Measurements from ENCODE around the gene BBS10.
"Not testable (repeated sequence)": the region's sequence is repeated elsewhere in the genome, so short reads cannot be mapped to it uniquely, and the experiment has no call there.

The BBS10 gene

DNA sequence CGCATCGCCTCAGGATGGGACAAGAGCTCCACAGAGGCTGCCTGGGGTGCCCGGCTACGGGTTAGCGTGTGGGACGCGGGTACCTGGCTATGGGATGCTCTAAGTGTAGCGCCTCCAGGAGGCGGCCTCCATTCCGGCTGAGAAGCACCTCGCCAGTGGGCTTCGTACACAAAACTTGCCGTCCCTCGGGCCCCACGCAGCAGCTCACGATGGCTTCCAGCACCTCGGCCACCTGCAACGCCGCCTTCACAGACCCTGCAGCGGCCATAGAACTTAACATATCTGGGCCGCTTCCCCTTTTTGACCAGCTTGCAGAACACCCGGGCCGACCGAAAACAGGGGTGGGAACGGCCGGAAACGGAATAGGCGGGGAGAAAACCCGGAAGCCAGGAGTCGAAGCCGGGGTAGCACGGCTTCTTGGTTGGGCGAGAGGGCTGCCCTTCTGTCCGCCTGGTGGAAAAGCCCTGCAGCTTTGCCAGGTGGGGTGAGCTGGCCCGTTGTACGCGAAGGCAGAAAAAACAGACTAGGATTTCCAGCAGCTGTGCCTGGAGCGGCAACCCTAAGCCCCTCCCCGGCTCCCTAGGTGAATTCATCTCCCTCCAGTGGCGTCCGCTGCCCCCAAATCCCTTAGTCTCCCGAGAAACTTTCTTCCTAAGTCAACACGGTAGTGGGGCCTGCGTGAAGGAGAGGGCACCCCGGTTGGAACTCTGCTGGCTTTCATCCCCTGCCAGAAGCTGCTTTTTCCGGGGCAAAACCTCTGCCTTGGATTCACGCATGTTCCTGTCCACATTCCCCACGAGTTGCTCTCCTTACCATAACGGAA, at the start of gene BBS10:
TSS of gene BBS10 (minus strand) at position 337 of the 823 bp plus-strand sequence. CDS start at position 280, 57 bp downstream.
- peak; percentile 97 for DNase-seq (ENCODE audit: low spot score)

DNA sequence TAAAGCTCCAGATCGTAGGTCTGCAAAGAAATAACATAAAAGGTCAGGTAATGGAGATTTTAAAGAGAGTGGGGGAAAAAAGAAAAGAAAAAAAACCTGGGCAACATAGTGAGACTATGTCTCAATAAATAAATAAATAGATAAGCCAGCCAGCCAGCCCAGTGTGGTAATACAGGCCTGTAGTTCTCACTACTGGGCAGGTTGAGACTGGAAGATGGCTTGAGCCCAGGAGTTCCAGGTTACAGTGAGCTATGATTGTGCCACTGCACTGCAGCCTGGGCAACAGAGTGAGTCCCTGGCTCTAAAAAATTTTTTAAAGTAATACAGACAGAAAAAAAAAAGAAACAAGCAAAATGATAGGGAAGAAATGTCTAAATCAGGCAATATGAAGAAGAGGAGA, 43.2 kb upstream of the BBS10 start:
- DNase-seq (ENCODE audit: low spot score): no peak

DNA sequence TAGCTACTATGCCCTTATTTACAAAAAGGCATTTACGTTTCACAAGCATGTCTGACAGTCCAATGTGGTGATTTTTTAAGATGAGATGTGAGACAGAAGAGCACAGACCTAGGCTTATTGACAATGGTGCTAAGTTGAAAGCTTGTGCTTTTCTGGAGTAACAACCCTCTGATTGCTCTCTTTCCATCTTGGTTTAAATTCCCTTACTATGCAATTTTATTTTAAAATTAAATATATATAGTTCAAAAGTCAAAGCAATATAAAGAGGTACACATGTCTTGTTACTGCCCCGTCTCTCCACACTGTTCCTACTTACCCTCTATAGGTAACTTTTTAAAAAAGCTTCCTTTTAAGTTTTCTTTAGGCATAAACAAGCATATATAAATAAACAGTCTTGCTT, 39.4 kb upstream of the BBS10 start:
- no peak for DNase-seq (ENCODE audit: low spot score)

DNA sequence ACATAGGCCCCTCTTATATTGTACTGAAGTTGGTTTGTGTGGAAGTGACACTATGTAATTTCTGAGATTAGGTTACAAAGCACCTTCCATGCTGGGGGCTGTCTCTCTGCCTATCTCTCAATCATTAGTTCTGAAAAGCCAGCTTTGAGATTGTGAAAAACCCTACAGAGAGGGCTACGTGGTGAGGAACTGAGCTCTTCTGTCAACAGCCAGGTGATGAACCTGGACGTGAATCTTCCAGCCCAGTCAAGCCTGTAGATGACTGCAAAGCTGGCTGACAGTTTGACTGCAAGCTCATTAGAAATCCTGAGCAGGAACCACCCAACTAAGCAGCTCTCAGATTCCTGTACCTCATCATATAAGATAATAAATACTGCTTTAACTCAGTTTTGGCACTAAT, 36.3 kb upstream of the BBS10 start:
- no peak for DNase-seq (ENCODE audit: low spot score)

DNA sequence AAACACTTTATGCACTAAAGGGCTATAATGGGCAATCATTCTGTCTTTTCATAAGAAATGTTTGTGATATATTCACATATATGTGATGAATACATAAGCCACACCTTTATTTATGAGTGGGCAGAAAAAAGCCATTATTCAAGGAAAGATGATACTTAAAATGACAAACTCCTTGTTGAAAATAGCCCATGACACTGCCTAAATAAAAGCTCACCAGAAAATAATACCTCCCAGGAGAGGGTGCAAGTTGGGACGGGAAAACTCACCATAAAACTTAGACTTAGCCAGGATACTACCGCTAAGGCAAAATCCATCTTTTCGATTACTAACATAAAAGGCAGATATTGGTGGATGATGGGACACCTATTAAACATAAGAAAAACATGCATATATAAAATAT, 35.8 kb upstream of the BBS10 start:
- no peak for DNase-seq (ENCODE audit: low spot score)

DNA sequence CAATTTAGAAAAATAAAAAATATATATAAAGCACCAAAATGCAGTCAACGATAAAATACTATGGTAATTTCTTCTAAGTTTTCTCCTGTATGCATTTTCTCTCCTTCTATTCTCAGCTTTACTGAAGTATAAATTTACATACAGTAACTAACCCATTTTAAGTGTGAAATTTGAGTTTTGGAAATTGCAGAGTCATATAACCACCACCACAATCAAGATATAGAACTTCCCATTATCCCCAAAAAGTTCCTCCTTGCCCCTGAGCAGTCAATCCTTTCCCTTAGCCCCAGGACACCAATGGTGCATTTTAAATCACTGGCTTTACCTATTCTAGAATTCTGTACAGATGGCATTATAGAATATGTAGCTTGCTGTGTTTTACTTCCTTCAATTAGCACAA, 31.0 kb upstream of the BBS10 start:
- no peak for DNase-seq (ENCODE audit: low spot score)

DNA sequence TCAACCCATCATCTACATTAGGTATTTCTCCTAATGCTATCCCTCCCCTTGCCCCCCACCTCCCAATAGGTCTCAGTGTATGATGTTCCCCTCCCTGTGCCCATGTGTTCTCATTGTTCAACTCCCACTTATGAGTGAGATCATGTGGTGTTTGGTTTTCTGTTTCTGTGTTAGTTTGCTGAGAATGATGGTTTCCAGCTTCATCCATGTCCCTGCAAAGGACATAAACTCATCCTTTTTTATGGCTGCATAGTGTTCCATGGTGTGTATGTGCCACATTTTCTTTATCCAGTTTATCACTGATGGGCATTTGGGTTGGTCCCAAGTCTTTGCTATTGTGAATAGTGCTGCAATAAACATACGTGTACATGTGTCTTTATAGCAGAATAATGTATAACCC, 28.7 kb upstream of the BBS10 start:
- not testable (repeated sequence) for DNase-seq (ENCODE audit: low spot score)

DNA sequence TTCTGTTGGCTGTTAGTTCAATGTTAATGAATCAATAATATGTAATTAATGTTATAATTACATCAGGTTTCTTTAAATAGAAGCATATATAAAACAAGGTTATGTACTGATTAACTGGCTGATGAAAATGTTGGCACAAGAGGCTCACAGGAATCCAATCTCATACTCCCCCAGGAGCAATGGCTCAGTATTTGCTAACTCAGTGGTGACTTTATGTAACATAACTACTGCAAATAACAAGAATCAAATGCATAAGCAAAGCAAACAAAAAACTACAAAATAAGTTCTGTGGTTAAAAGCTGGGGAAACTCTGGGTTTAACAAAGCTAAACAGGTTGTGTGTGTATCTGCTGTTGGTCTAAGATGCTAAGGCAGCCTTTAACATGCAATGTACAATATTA, 27.7 kb upstream of the BBS10 start:
- DNase-seq (ENCODE audit: low spot score): no peak

DNA sequence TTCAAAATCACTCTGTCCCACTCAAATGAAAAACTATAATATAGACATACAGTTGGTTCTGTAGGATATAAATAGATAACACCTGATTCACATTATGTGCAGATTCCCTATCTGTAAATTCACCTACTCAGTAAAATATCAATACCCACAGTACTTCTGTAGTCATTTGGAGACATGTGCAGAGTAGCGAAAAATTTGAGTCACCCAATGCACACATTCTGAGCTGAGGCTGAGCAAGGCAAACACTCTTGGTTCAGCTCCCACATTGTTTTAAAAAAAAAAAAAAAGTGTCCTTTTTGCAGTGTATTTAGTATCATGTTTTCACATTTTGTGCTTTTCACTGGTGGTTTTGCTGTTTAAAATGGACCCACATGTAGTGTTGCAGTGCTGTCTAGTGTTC, 27.3 kb upstream of the BBS10 start:
- DNase-seq (ENCODE audit: low spot score): no peak

DNA sequence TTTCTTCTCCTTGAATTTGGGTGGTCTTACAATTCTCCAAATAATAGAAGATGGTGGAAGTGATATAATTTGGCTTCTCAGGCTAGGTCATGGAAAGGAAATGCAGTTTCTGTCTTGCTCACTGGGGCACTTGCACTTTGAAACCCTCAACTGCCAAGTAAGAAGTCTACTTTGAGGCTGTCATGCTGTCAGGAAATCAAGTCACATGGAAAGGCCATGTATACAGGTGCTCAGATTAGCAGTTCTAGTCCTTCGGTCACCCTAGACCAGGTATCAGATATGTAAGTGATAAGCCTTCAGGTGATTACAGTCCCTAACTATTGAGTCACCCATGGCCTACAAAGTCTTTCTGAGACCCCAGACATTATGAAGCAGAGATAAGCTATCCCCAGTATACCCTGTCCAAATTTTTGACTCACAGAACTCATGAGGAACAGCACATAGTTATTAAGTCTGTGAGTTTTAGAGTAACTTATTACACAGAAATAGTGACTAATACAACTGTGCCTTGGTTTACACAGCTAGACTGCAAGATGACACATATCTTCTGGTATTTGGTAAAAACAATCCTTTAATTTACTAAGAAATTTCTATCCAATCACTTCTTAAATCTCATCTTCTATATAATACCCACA, 26.3 kb upstream of the BBS10 start:
- no peak for DNase-seq (ENCODE audit: low spot score)

DNA sequence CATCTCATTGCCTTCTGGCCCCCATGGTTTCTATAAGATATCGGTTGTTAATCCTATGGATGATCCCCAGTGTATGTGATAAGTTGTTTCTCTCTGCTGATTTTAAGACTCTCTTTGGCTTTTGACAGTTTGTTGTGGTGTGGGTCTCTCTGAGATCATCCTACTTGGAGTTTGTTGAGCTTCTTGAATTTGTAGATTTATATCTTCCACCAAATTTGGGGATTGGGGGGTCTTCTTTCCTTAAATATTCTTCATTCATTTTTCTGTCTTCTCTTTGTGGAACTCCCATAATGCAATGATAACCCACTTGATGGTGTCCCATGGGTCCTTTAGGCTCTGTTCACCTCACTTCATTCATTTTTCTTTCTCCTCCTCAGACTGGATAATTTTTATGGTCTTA, 20.0 kb upstream of the BBS10 start:
- DNase-seq (ENCODE audit: low spot score): no peak

DNA sequence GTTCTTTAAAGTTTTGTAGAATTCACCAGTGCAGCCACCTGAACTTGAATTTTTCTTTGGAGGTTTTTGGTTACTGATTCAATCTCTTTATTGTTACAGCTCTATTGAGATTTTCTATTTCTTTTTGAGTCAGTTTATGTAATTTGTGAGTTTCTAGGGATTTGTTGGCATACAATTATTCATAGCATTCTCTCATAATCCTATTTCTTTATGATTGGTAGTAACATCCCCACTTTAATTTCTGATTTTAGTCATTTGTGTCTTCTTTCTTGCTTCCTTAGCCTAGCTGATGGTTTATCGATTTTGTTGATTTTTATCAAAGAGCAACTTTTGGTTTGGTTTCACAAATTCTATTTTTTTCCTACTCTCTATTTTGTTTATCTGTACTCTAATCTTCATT, 17.9 kb upstream of the BBS10 start:
- DNase-seq (ENCODE audit: low spot score): no peak

DNA sequence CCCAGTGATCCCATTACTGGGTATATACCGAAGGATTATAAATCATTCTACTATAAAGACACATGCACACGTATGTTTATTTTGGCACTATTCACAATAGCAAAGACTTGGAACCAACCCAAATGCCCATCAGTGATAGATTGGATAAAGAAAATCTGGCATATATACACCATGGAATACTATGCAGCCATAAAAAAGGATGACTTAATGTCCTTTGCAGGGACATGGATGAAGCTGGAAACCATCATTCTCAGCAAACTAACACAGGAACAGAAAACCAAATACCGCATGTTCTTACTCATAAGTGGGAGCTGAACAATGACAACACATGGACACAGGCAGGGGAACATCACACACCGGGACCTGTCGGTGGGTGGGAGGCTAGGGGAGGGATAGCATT, 15.9 kb upstream of the BBS10 start:
- DNase-seq (ENCODE audit: low spot score): not testable (repeated sequence)

DNA sequence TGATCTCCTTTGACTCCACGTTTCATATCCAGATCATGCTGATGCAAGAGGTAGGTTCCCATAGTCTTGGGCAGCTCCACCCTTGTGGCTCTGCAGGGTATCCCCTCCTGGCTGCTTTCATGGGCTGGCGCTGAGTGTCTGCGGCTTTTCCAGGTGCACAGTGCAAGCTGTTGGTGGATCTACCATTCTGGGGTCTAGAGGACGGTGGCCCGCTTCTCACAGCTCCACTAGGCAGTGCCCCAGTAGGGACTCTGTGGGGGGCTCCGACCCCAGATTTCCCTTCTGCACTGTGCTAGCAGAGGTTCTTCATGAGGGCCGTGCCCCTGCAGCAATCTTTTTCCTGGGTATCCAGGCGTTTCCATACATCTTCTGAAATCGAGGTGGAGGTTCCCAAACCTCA, 12.1 kb upstream of the BBS10 start:
- DNase-seq (ENCODE audit: low spot score): no peak

DNA sequence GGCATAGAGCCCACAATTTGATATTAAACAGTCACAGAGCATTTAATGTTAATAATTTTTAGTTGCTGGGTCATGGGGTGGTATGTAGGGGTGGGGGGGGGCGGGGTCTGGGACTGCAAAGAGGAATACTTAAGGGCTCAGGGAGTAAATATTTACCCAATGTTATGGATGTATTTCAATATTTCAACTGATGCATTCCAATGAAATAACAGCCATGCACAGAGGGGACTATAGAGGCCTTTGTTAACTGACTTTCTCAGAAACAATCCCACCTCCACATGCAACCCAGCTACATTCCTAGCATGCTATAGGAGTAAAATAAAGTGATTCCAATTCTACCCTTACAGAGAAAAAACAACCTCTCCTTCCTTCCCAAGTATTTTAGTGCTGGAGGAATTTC, 7.9 kb upstream of the BBS10 start:
- no peak for DNase-seq (ENCODE audit: low spot score)

DNA sequence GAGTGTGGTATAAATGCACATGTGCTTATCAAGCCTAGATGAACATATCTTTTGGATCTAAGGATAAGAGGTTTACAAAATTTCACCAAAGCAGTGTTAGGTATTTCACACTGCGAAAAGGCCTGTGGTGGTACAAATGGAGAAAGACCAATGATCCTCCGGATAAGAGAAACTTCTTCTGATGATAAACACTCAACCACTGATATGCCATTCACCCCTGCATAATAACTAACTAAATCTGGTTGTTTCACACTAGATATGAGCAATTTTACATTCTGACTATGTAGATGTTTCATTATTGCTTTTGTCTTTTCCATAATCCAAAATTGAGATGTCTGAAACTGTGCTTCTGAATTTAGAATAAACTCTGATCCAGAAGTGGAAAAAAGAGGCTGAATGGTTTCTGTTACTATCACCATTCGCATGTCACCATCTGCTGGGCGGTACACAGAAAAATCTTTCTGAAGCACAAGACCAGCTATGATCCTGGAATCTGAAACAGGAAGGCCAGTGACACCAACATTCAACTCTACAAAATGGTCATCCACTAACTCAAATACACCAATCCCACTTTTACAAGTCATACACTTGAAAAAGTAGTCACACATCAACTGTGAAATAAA, 1.3 kb downstream of the BBS10 start:
- DNase-seq (ENCODE audit: low spot score): peak; percentile 66

DNA sequence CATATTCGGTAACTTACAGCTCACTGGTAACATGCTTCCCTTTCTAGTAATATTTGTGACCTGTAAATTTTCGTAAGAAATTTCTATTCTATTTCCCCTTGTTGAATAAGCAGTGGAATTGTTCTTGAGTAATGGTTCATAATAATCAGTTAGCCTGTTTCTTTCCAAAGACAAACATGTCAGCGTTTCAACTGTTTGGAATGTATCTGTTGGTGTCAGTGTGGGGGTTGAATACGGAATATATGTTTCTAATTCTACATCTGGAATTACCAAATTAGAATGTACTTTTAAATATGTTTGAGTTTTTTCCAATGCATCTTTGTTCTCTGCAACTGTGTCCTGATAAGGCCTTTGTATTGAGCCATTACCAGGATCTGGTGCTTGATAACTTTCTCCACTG, 2.0 kb downstream of the BBS10 start:
- no peak for DNase-seq (ENCODE audit: low spot score)

DNA sequence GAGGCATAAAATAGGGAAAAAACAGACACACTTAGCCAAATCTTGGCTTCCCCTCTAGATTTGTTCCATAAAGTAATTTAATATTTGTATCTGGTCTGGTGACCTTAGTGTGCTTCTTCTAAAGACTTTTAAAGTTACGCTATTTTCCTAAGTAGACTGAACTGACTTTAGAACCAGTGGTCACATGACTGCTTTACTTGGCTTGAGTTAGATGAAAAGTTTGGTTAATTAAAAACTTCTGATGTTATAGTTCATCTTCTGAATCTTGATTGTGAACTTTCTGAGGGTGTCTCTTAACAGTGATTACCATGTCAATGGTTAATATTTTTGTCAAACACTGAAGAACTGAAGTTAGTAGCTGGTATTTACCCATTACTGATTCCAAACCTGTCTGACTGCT, 2.6 kb downstream of the BBS10 start:
- no peak for DNase-seq (ENCODE audit: low spot score)

DNA sequence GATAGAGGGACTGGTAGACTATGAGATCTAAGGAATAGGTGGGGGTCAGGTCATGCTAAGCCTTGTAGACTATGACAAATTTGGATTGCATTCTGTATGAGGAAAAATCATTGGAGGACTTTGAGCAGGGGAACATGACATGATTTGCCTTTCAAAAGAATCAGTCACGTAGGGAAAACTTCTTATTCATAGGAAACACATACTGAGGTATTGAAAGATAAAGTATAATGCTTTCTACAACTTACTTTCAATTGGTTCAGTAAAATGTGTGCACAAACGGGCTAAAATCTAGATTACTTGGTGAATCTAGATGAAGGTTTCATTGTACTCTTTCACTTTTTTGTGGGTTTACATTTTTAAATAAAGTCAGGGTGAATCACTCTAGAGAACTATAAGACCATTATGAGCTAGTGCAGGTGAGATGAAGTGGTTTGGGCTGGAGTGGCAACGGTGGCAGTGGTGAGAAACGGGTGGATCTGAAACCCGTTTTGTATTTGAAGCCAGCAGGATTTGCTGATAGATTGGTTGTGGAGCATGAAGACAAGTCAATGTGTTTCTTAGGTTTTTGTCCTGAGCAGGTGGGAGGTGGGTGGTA, 6.7 kb downstream of the BBS10 start:
- no peak for DNase-seq (ENCODE audit: low spot score)

DNA sequence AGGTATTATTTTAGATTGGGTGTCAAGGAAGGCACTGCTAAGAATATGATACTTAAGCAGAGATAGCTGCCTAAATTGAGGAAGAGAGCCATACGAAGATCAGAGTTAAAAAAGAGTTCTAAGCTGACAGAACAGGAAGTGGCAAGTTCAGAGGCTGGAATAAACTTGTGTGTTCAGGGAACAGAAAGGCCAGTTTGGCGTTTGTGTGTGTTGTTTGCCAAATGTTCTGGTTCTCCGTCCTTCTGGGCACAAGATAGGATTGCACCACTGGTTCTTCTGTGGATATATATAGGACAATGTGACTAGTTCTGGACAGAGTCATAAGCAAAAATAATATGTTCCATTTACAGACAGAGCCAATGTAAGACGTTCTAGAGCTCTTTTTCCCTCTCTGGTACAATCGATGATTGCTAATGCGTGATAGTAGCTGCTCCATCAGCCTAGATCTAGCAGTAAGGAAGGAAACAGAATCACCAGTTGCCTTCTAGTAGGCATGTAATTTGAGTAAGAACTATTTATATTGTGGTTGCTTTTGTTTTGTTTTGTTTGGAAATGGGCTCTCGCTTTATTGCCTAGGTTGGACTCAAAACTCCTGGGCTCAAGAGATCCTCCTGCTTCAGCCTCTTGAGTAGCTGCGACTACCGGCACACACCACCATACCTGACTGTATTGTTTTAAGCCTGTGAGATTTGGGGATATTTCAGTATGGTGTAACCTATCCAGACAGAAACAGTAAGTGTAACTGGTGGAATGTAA, 7.4 kb downstream of the BBS10 start:
- no peak for DNase-seq (ENCODE audit: low spot score)

DNA sequence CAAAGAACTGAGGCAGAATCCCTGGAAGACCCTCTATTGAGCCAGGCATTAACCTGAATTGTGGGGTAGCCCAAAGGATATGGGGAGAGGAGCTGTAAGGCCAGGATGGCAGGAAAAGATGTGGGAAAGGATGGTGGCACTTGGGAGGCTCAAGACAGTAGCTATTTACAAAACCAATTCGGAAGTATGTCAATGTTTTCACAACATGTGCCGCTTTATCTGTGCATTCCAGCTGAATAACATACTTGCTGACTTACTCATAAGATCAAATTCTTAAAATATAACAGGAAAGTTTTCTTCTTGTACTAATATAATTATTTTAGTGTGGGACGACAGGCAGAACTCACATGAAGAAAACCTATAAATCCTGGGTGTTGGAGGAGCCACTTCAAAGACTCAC, 10.6 kb downstream of the BBS10 start:
- DNase-seq (ENCODE audit: low spot score): no peak

DNA sequence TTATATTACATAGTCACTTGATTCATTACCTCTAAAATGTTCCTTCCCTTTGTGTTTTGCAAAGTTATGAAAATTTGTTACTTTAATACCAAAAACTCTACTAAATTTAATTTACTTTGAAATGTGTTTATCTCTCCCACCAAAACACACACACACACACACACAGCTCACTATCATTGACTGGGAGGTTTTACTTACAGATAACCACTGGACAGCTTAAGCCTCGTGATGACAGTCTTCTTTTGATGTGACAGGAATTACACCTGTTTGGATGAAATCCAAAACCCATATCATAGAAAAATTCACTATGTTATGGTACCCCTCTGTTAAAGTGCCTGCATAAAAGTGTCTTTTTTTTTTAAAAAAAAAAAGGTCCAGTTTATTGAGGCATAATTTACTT, 15.6 kb downstream of the BBS10 start:
- no peak for DNase-seq (ENCODE audit: low spot score)

Measured in NAMALWA (cell line).